HepG2 (cell line): ENCODE measurements around the gene SLC16A3. TPM values are rescaled to one million over a fixed set of nuclear protein-coding genes. Genes with fewer than 3 reads are reported as not detected.

Source experiments
- ASH2L ChIP-seq: fragments of 300-600, 200-600 bp; sonication (generic); IDR thresholded peaks from 2 replicates; pipeline ENCODE4 v1.7.0; 2017; ENCODE audit warnings: low read depth, mild to moderate bottlenecking, moderate library complexity, mixed read lengths, low read length; ENCODE audit not compliant: insufficient read length
- CHD4 ChIP-seq: fragments of 200-600 bp; sonication (generic); IDR thresholded peaks from 2 replicates; pipeline ENCODE4 v1.7.0; 2017; ENCODE audit warnings: mild to moderate bottlenecking, low read length, borderline replicate concordance
- DR1 ChIP-seq: sonication (generic); formaldehyde crosslinking; IDR thresholded peaks from 2 replicates; pipeline ENCODE4 v1.8.0; 2021; ENCODE audit warnings: mild to moderate bottlenecking, missing genetic modification reagents, inconsistent platforms
- HNRNPLL ChIP-seq: fragments of 200-400 bp; formaldehyde crosslinking; IDR thresholded peaks from 2 replicates; pipeline ENCODE4 v1.6.1; 2017; ENCODE audit warnings: mild to moderate bottlenecking, low read depth, low read length; ENCODE audit not compliant: poor library complexity, severe bottlenecking
- IRF2 ChIP-seq: IDR thresholded peaks from 2 replicates; pipeline ENCODE4 v1.6.1; 2018; ENCODE audit warnings: missing genetic modification reagents, missing compliant biosample characterization
- ISL2 ChIP-seq: sonication (generic); formaldehyde crosslinking; IDR thresholded peaks from 2 replicates; pipeline ENCODE4 v1.5.0; 2020; ENCODE audit warnings: missing genetic modification reagents
- RBM22 ChIP-seq: fragments of 200-400 bp; formaldehyde crosslinking; optimal IDR thresholded peaks from 2 replicates; pipeline ENCODE3; 2017; ENCODE audit warnings: mild to moderate bottlenecking, low read length, moderate library complexity
- REXO4 ChIP-seq: sonication (generic); formaldehyde crosslinking; IDR thresholded peaks from 2 replicates; pipeline ENCODE4 v1.8.0; 2022; ENCODE audit warnings: missing genetic modification reagents, mild to moderate bottlenecking, borderline replicate concordance
- TERF1 ChIP-seq: sonication (generic); formaldehyde crosslinking; IDR thresholded peaks from 2 replicates; pipeline ENCODE4 v1.8.0; 2022; ENCODE audit warnings: mild to moderate bottlenecking, missing genetic modification reagents, moderate library complexity
- ZBTB2 ChIP-seq: sonication (generic); formaldehyde crosslinking; IDR thresholded peaks from 2 replicates; pipeline ENCODE4 v1.8.0; 2022; ENCODE audit warnings: low read depth, missing genetic modification reagents
- ZFX ChIP-seq: sonication (generic); formaldehyde crosslinking; IDR thresholded peaks from 2 replicates; pipeline ENCODE4 v1.4.0; 2020; ENCODE audit warnings: mild to moderate bottlenecking, low read depth, missing genetic modification reagents, moderate library complexity
- ZFYVE20 ChIP-seq: sonication (generic); formaldehyde crosslinking; IDR thresholded peaks from 2 replicates; pipeline ENCODE4 v1.8.0; 2023; ENCODE audit warnings: low read depth, mild to moderate bottlenecking, moderate library complexity, missing genetic modification reagents, borderline replicate concordance
- ZKSCAN1 ChIP-seq: fragments of 150-350 bp; IDR thresholded peaks from 2 replicates; pipeline ENCODE4 v1.6.1; 2014; ENCODE audit warnings: low read length
- ZMYM4 ChIP-seq: sonication (generic); formaldehyde crosslinking; IDR thresholded peaks from 2 replicates; pipeline ENCODE4 v1.8.1; 2023; ENCODE audit warnings: mild to moderate bottlenecking, missing genetic modification reagents
- ZNF354B ChIP-seq: sonication (generic); formaldehyde crosslinking; IDR thresholded peaks from 2 replicates; pipeline ENCODE4 v1.8.0; 2022; ENCODE audit warnings: mild to moderate bottlenecking, missing genetic modification reagents
- ZNF569 ChIP-seq: sonication (generic); formaldehyde crosslinking; IDR thresholded peaks from 2 replicates; pipeline ENCODE4 v1.5.0; 2020; ENCODE audit warnings: mild to moderate bottlenecking, missing genetic modification reagents, moderate library complexity, borderline replicate concordance
- ZNF614 ChIP-seq: IDR thresholded peaks from 2 replicates; pipeline ENCODE4 v1.6.1; 2018; ENCODE audit warnings: missing biosample characterization, missing genetic modification reagents, inconsistent platforms, borderline replicate concordance
- ZNF713 ChIP-seq: sonication (generic); formaldehyde crosslinking; IDR thresholded peaks from 2 replicates; pipeline ENCODE4 v1.4.0; 2020; ENCODE audit warnings: mild to moderate bottlenecking, missing genetic modification reagents
- ZNF720 ChIP-seq: sonication (generic); formaldehyde crosslinking; IDR thresholded peaks from 2 replicates; pipeline ENCODE4 v1.4.0; 2020; ENCODE audit warnings: missing genetic modification reagents
- ZNF879 ChIP-seq: sonication (generic); formaldehyde crosslinking; IDR thresholded peaks from 2 replicates; pipeline ENCODE4 v1.8.1; 2023; ENCODE audit warnings: missing genetic modification reagents
- polyA plus RNA-seq, 8 experiments: library from polyadenylated mRNA; depleted of rRNA in 3 of 8; stranded (reverse) in 7 of 8; unstranded in 1 of 8; fragments of >200 nt; fragmentation: Illumina TruSeq in 4 of 8; extraction: Trizol in 4 of 8; gene quantifications; 2 replicates each; pipeline versions ENCODE4 v1.2.1 to v1.2.3, GENCODE V29; 2011 to 2016; ENCODE audit warnings: low read depth in 4 of 8, missing spikeins in 1 of 8, mixed read lengths in 1 of 8; ENCODE audit not compliant: insufficient read depth in 1 of 8
- total RNA-seq, 5 experiments: library from RNA; depleted of rRNA; stranded (reverse); fragments of >200 nt; fragmentation: Illumina TruSeq; extraction: Trizol; gene quantifications; 2 replicates each; pipeline ENCODE4 v1.2.3, GENCODE V29; 2016; ENCODE audit warnings: low read depth in 1 of 5
- TF ChIP-seq, protein P1 (sequence below): sonication (generic); formaldehyde crosslinking; IDR thresholded peaks from 2 replicates; pipeline ENCODE4 v1.5.0; 2020; ENCODE audit warnings: mild to moderate bottlenecking, missing genetic modification reagents
- TF ChIP-seq, protein P2 (sequence below): sonication (generic); formaldehyde crosslinking; IDR thresholded peaks from 2 replicates; pipeline ENCODE4 v1.9.0; 2022; ENCODE audit warnings: low read depth, missing genetic modification reagents

Gene SLC16A3
- total and polyA plus RNA-seq, 2 of the 13 experiments (the other 11 are each of a cell fraction or from before 2014, with no cell fraction given), result 242 to 349 TPM

DNA sequence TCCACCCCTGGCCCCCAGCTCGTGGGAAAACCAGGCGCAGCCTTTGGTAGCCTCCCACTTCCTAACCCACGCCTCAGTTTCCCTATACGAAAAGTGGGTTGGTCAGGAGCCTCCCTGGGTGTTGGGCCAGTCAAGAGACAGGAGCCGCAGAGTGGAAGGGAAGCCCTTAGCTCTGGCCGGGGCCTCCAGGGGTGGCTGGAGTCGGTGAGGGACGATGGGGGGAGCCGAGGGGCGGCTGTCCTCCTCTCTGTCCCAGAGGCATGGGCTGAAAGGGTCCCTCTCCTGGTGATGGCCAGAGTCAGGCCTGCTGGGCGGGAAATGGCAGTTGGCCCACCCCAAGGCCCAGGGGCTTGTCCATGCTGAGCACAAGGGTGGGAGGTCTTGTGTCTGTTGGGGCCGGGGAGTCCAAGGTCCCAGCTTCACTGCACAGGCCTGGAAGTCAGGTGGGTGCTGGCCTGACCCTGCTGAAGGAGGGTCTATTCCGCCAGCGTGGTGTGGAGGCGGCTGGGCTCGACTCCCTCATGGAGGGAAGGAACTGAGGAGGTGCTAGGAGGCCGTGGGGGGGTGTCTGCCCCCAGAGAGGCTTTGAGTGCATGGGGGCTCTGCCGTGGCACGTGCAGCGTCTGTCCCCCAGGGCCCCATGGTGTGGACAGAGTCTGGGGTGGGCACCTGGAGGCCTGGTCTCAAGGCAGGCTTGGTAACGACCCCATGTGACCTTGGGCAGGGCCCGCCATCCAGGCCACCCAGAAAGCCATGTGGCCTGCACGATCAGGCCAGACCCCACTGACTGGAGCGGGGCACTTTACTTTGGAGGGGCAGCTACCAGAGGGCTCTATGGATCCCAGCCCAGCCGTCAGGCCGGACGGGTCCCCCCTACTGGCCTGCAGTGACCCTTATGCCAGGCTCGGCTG, 1.1 kb downstream of the SLC16A3 start (continued):
- peak; percentile 93 for TF ChIP-seq ZFX
- TF ChIP-seq, protein P1, sequence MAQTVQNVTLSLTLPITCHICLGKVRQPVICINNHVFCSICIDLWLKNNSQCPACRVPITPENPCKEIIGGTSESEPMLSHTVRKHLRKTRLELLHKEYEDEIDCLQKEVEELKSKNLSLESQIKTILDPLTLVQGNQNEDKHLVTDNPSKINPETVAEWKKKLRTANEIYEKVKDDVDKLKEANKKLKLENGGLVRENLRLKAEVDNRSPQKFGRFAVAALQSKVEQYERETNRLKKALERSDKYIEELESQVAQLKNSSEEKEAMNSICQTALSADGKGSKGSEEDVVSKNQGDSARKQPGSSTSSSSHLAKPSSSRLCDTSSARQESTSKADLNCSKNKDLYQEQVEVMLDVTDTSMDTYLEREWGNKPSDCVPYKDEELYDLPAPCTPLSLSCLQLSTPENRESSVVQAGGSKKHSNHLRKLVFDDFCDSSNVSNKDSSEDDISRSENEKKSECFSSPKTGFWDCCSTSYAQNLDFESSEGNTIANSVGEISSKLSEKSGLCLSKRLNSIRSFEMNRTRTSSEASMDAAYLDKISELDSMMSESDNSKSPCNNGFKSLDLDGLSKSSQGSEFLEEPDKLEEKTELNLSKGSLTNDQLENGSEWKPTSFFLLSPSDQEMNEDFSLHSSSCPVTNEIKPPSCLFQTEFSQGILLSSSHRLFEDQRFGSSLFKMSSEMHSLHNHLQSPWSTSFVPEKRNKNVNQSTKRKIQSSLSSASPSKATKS (CRISPR knock-in tag), result no peak
- TF ChIP-seq ZNF354B, result peak; percentile 16; the same call in 1 of the 2 replicates
- TF ChIP-seq ZFYVE20 (CRISPR knock-in tag), result peak; percentile 78; the same call in 1 of the 2 replicates
- 0 out of 2 replicates have a peak, but pooled peaks have one; percentile 29 for TF ChIP-seq ZNF720 (CRISPR knock-in tag)
- TF ChIP-seq CHD4, result no peak
- TF ChIP-seq ZNF879, result peak; percentile 73; the same call in 1 of the 2 replicates
- TF ChIP-seq RBM22, result peak; percentile 67
- TF ChIP-seq, protein P2, sequence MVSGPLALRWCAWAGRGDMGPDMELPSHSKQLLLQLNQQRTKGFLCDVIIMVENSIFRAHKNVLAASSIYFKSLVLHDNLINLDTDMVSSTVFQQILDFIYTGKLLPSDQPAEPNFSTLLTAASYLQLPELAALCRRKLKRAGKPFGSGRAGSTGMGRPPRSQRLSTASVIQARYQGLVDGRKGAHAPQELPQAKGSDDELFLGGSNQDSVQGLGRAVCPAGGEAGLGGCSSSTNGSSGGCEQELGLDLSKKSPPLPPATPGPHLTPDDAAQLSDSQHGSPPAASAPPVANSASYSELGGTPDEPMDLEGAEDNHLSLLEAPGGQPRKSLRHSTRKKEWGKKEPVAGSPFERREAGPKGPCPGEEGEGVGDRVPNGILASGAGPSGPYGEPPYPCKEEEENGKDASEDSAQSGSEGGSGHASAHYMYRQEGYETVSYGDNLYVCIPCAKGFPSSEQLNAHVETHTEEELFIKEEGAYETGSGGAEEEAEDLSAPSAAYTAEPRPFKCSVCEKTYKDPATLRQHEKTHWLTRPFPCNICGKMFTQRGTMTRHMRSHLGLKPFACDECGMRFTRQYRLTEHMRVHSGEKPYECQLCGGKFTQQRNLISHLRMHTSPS (CRISPR knock-in tag), result no peak
- TF ChIP-seq REXO4 (CRISPR knock-in tag), result no peak; the same call in 1 of the 2 replicates
- TF ChIP-seq ZNF614, result peak; percentile 1; the same call in 1 of the 2 replicates
- TF ChIP-seq ZNF713 (CRISPR knock-in tag), result peak; percentile 50; the same call in 1 of the 2 replicates
- TF ChIP-seq ZBTB2 (CRISPR knock-in tag), result 0 out of 2 replicates have a peak, but pooled peaks have one; percentile 18
- no peak for TF ChIP-seq ZKSCAN1
- TF ChIP-seq DR1 (CRISPR knock-in tag), result no peak; the same call in 1 of the 2 replicates
- peak; percentile 92 for TF ChIP-seq TERF1 (CRISPR knock-in tag)
- no peak for TF ChIP-seq ISL2 (CRISPR knock-in tag)
- peak; percentile 53 for TF ChIP-seq IRF2 (CRISPR knock-in tag)
- TF ChIP-seq ZMYM4 (CRISPR knock-in tag), result peak; percentile 30; the same call in 1 of the 2 replicates
- TF ChIP-seq ZNF569 (CRISPR knock-in tag), result 0 out of 2 replicates have a peak, but pooled peaks have one; percentile 40
- no peak for TF ChIP-seq HNRNPLL
- no peak for TF ChIP-seq ASH2L
